Effector memory CD4-positive, alpha-beta T cell (primary cell): ENCODE data around the gene QRFP.

Experiments used
- DNase-seq, 3 donors: peaks; one replicate each; pipeline ENCODE4 v3.0.0-alpha.2; 2020
- H3K27ac ChIP-seq: 2 replicates; pipeline ENCODE4 v1.7.0; 2013; ENCODE audit warnings: mild to moderate bottlenecking, low read length, moderate library complexity; ENCODE audit not compliant: insufficient read depth, poor library complexity, severe bottlenecking
- H3K27me3 ChIP-seq: replicated peaks from 2 replicates; pipeline ENCODE4 v1.7.0; 2013; ENCODE audit warnings: mild to moderate bottlenecking, low read length; ENCODE audit not compliant: insufficient read depth, control insufficient read depth, poor library complexity, severe bottlenecking
- H3K36me3 ChIP-seq: 2 replicates; pipeline ENCODE4 v1.7.0; 2013; ENCODE audit warnings: mild to moderate bottlenecking, low read length, moderate library complexity; ENCODE audit not compliant: control insufficient read depth, insufficient read depth
- H3K4me1 ChIP-seq: 2 replicates; pipeline ENCODE4 v1.7.0; 2013; ENCODE audit warnings: low read length, mild to moderate bottlenecking; ENCODE audit not compliant: control insufficient read depth, insufficient read depth, poor library complexity, severe bottlenecking
- H3K4me3 ChIP-seq: 2 replicates; pipeline ENCODE4 v1.7.0; 2013; ENCODE audit warnings: low read length, low read depth, mild to moderate bottlenecking; ENCODE audit not compliant: insufficient read depth, poor library complexity, severe bottlenecking
- H3K9me3 ChIP-seq: 2 replicates; pipeline ENCODE4 v1.7.0; 2013; ENCODE audit warnings: mild to moderate bottlenecking, low read length, moderate library complexity; ENCODE audit not compliant: control insufficient read depth

QRFP gene

DNA sequence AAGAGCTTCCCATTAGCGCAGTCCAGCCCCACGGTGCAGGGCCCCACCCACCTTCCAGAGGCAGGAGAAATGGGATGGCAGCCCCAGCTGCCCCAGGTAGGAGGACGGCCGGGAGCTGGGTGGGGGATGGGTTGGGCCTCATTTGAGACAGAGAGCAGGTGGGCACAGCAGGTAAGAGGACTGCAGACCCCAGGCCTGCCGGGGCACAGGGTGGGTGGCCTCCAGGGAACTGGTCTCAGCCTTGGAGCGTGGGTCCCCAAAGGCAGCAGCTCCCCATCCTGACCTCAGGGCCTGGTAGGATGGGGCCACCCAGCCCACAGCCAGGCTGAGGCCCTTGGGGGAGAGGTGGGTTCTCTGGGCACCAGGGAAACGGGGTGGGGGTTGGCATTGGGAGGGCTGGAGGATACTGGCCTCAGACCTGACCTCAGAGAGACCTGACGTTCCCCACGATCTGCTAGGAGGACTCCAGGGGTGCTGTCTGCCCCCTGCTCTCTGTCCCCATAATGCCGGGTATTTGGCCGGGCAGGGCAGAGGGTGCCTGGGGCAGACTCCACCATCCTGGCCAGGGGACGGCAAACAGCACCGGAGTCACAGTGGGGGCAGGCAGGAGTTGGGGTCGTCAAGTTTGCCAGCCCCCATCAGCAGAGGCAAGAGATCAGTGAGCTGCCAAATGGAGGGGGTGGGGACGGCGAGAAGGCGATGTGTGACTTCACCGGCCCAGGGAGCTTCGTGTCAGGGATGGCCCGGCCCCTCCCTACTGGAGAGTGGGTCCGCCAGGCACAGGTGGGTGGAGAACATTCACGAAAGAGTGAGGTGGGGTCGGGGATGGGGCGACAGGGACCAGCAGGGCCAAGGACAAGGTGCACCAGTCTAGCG, 6.8 kb upstream of the QRFP start:
- Histone ChIP-seq H3K4me1 (no peaks in the 10 kb centered on the region), H3K27me3 (no peaks in the 10 kb centered on the region)

DNA sequence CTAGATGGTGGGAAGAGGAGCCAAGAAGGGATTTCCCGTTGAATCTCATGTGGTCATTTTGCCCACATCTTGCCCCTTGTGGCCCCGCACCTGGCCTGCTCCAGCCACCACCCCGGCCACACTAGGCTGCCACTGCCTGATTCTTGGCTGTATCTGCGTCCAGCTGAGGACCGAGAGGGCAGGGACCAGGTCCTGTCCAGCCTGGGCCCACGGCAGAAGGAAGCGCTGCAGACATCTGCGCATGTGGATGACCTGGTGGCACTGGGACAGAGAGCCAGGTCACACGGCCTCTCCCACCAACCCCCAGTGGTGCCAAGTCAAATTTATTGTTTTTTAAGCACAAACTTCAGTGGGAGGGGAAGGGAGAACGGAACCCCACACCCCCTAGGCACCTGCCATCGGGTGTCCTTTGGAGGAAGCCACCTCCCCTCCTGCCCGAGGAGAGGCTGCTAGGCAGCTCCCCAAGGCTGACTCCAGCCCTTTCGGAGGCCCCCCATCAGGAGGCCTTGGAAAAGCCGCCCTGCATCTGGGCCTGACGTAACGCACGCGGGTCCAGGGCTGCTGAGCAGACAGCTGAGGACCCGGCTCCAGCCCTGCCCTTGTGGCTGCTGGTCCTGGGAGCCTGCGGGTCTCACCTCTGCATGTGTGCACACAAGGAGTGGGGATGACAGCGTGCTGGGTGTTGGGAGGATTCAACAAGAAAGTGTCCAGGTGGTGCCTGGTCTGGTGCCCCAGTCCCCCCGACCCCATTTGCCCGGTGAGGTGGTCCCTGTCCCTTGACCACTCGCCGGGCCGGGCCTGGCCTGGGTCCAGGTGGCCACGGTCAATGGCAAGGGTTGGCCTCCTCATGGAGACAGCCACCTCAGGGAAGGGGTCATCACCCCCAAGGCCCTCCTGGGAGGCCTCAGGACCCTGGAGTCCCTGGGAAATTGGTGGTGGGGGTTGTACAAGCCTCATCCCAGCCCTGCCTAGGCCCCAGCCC, 5.9 kb upstream of the QRFP start:
- Histone ChIP-seq H3K27me3 (no peaks in the 10 kb centered on the region), H3K9me3 (no peaks in the 10 kb centered on the region), H3K36me3 (no peaks in the 10 kb centered on the region), H3K4me1 (no peaks in the 10 kb centered on the region), H3K27ac (no peak overlapping the region), H3K4me3 (no peak overlapping the region)
- no peak for DNase-seq

More for the DNA sequence above, 6.8 kb upstream of the QRFP start:
- DNase-seq, result no peak
- Histone ChIP-seq H3K4me3 (no peak overlapping the region), H3K9me3 (no peaks in the 10 kb centered on the region), H3K27ac (no peak overlapping the region), H3K36me3 (no peaks in the 10 kb centered on the region)

DNA sequence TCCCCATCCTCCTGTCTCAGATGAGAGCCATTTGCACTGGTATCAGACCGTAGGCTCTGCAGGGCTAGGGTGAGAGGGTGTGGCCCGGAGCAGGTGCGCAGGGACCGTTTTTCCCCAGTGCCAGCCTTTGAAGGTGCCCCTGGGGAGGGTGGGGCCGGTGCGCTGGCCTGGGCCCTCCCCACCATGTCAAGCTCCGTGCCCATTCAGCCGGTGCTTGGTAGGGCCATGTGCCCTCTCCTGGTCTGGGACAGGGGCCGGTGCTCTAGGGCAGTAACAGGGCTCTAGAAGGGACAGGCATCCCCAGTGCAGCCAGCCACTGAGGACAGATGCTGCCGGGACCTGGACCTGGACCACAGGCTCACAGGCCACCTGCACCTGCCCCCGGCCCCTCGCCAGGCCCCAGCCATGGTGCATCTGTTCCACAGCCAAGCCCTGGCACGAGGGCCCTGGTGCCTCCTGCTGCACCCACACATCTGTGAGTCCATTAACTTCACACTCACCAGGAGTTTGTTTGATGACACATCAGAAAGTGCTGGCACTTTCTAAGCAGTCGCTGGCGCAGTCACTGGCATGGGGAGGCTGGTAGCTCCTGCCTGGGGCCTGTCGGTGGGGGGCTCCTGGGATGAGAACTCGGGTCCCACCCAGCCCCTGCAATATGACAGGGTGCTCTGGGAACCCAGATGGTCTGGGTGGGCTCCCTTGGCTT, 5.0 kb upstream of the QRFP start:
- H3K36me3 ChIP-seq, result no peaks in the 10 kb centered on the region
- no peak overlapping the region for H3K27ac ChIP-seq
- no peaks in the 10 kb centered on the region for H3K4me1 ChIP-seq
- H3K4me3 ChIP-seq, result no peak overlapping the region
- no peaks in the 10 kb centered on the region for H3K27me3 ChIP-seq
- no peak for DNase-seq
- no peaks in the 10 kb centered on the region for H3K9me3 ChIP-seq

DNA sequence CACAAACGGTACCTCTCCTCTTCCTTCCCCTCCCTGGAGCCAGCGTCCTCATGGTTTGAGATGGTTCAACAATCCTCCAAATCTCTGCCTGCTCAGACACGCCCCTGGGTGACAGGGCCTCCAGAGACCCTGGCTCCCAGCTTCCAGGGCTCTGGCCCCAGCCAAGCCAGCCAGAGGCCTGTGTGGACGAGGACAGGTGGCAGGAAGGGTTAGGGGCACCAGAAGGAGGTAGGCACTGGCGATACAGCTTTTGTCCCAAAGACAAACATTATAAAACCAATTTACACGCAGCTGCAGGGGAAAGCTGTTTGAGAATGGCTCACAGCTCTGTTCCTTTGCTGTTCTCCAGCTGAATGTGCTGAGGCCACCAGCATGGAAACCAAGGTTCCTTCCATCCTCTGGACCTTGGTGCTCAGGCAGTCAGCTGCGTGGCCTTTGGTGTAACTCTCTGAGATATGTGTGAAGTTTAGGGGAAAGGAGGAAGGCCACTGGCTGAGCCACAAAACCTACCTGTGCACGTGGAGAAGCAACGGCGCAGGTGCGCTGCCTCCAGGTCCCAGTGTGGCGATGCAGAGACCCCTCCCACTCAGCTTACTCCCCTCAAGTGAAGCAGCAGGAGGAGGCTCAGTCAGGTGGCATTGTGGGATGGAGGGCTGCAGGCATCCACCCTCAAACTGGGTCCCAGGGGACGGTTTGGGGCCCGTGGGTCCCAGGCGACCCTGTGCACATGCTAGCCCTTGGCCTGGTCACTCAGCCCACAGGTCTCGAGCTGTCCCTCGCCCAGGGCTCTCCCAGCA, 4.3 kb upstream of the QRFP start:
- Histone ChIP-seq H3K4me1 (no peaks in the 10 kb centered on the region), H3K4me3 (no peak overlapping the region), H3K9me3 (no peaks in the 10 kb centered on the region), H3K36me3 (no peaks in the 10 kb centered on the region), H3K27me3 (no peaks in the 10 kb centered on the region), H3K27ac (no peak overlapping the region)
- no peak for DNase-seq

DNA sequence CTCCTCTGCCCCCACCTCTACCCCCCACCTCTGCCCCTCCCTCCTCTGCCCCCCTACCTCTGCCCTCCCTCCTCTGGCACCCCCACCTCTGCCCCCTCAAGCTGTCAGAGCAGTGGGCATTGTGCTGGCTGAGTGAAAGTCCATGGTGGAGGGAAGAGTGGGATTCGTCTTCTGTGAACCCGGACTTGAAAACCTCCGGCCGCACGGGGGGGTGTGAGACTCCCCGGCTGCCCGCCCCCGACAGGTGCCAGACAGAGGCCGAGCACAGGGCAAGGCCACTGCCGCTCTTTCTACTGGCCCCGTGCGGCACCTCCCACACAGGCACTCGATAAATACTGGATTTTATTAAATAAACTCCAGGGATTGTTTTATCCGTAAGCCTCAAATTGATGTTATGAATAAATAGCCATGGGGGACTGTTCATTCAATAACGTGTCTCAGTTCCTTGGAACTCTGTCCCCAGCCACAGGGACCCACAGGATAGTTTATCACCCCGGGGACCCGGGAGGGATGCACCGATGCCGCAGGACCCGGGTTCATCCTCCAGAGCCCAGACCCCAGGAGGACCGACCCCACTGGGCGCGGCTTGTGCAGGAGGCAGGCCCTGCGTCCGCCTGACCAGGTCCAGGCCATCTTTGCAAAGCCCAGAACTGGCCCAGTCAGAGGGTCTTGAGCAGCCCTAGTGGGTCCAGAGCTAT, 2.6 kb upstream of the QRFP start:
- H3K27me3 ChIP-seq, result no peaks in the 10 kb centered on the region
- no peaks in the 10 kb centered on the region for H3K36me3 ChIP-seq
- no peaks in the 10 kb centered on the region for H3K4me1 ChIP-seq
- DNase-seq, result no peak
- H3K27ac ChIP-seq, result no peak overlapping the region
- H3K4me3 ChIP-seq, result no peak overlapping the region
- no peaks in the 10 kb centered on the region for H3K9me3 ChIP-seq

DNA sequence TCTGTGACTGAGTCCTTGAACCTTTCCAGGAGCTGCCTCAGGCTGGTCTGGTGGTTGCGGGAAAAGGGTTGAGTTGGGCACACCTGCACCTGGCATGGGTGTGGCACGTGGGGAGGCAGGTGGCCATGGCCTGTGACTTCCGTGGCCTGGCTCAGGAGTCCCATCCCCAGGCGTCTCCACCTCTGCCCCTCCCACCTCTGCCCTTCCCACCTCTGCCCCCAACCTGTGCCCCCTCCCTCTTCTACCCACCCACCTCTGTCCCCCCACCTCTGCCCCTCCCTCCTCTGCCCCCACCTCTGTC, 1.9 kb upstream of the QRFP start:
- H3K27ac ChIP-seq, result no peak overlapping the region
- H3K4me1 ChIP-seq, result no peaks in the 10 kb centered on the region
- DNase-seq, result no peak
- no peaks in the 10 kb centered on the region for H3K36me3 ChIP-seq
- no peaks in the 10 kb centered on the region for H3K9me3 ChIP-seq
- no peak overlapping the region for H3K4me3 ChIP-seq
- H3K27me3 ChIP-seq, result no peaks in the 10 kb centered on the region

DNA sequence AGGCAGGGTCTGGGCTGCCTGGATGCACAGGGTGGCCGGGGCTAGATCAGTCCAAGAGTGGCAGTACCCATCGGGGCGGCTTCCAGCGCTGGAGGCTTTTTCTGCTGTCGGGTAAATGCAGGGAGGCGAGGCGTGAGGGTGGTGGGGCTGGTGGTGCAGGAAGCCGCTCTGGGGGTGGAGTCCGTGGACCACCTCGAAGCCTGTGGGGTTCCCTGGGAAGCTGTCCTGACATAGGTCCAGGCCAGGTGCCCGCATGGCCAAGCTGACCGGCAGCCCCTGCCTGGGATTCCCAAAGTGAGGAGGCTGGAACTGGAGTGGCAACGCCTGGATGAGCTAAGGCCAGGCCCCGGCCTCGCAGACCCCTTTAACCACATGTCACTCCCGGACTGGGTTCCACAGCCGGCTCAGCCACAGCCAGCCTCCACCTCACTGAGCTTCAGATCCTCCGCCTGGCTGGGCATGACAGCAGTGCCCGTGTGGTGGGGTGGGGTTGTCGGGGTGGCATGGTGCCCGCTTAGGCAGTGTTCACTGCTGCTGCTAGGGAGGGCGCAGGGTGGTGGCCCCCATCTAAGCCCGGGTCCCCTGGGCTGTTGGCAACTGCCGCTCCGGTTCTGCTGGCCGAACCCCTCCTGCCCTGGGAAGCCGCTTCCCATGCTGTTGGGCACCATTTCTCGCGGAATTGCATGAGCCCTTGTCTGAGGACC, 1.4 kb upstream of the QRFP start:
- no peaks in the 10 kb centered on the region for H3K36me3 ChIP-seq
- H3K4me3 ChIP-seq, result no peak overlapping the region
- DNase-seq, result no peak
- no peaks in the 10 kb centered on the region for H3K4me1 ChIP-seq
- H3K27ac ChIP-seq, result no peak overlapping the region
- no peaks in the 10 kb centered on the region for H3K9me3 ChIP-seq
- H3K27me3 ChIP-seq, result no peaks in the 10 kb centered on the region

DNA sequence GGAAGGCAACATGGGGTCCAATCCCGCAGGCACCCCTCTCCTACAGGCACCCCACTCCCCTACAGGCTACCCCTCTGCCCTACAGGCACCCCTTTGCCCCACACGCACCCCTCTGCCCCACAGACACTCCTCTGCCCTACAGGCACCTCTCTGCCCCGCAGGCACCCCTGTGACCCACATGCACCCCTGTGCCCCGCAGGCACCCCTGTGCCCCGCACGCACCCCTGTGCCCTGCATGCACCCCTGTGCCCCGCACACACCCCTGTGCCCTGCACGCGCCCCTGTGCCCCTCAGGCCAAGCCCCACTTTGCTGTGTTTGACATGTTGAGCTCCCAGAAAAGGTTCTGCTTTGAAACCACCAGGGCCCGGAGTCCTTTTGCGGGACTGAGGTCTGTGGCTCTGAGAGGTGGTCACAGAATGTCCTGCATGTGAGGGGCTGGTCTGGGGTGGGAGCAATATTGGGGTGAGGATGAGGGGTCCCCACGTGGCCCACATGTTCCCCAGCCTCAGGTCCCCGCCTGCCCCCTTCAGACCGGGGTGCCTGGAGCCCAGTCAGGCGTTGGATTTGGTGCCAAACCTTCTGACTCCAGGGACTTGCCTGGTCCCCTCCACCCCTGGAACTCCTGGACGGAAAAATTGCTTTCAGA, 616 bp upstream of the QRFP start:
- Histone ChIP-seq H3K4me3 (no peak overlapping the region), H3K27ac (no peak overlapping the region), H3K27me3 (no peaks in the 10 kb centered on the region)

More for the DNA sequence above, 616 bp upstream of the QRFP start:
- Histone ChIP-seq H3K36me3 (no peaks in the 10 kb centered on the region), H3K4me1 (no peaks in the 10 kb centered on the region), H3K9me3 (no peaks in the 10 kb centered on the region)
- DNase-seq, result no peak
